ENCODE measurements around the gene HSPA1A. TPM values are rescaled to one million over a fixed set of nuclear protein-coding genes. Genes with fewer than 3 reads are reported as not detected.

Gene HSPA1A
- total and polyA plus RNA-seq, 2 donors (not counting 1 experiment from before 2014, with no cell fraction given): 66.3 to 70.0 TPM

DNA sequence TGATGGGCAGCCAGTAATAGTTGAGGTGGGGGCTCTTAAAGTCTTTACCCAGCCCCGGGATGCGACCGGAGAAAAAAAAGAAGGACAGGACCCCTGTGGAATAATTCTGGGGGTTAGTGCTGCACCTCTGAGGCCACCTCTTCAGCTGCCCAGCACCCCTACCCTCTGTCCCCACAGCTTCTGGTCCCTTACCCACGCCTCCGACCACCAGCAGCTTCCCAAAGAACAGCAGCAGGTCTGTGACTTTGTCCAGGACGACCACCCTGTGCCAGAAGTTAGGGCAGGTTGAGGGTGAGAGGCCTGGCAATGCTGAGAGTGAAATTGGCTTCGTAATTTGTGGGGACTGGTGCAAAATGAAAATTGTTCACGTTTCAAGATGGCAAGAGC, 49.5 kb downstream of the HSPA1A start:
- Histone ChIP-seq H3K9me3 (ENCODE audit: control insufficient read depth, insufficient read depth, low read depth, low read length) (no peaks in the 10 kb centered on the region), H3K27me3 (ENCODE audit: control insufficient read depth, insufficient read depth, low read length) (no peaks in the 10 kb centered on the region), H2AFZ (ENCODE audit: low read length) (no peak overlapping the region), H3K4me2 (ENCODE audit: extremely low read depth, insufficient read depth, low read length) (no peak overlapping the region), H3K4me3 (replicated peaks in 1 of 4; ENCODE audit: control extremely low read depth in 1 of 4, insufficient read depth in 1 of 4, low read depth in 3 of 4, low read length in 4 of 4) (no peak overlapping the region), H3K27ac (ENCODE audit: insufficient read depth, low read length) (no peak overlapping the region), H3K9ac (ENCODE audit: insufficient read depth, low read length) (no peak overlapping the region), H3K36me3 (ENCODE audit: control insufficient read depth, insufficient read depth, low read length) (peaks cover 3% of the 10 kb centered on the region), H4K20me1 (ENCODE audit: control insufficient read depth, extremely low read depth, insufficient read depth, low read length) (no peaks in the 10 kb centered on the region), H3K4me1 (ENCODE audit: control insufficient read depth, extremely low read depth, insufficient read depth, low read length) (peaks cover 4% of the 10 kb centered on the region), H3K79me2 (ENCODE audit: control insufficient read depth, insufficient read depth, low read length) (peaks cover 6% of the 10 kb centered on the region)
- DNase-seq (ENCODE audit: low read depth in 2 of 2): no peak
- TF ChIP-seq EZH2 (IDR thresholded peaks at IDR 0.05; ENCODE audit: low read length, missing control alignments): no peak
- TF ChIP-seq, protein P1, sequence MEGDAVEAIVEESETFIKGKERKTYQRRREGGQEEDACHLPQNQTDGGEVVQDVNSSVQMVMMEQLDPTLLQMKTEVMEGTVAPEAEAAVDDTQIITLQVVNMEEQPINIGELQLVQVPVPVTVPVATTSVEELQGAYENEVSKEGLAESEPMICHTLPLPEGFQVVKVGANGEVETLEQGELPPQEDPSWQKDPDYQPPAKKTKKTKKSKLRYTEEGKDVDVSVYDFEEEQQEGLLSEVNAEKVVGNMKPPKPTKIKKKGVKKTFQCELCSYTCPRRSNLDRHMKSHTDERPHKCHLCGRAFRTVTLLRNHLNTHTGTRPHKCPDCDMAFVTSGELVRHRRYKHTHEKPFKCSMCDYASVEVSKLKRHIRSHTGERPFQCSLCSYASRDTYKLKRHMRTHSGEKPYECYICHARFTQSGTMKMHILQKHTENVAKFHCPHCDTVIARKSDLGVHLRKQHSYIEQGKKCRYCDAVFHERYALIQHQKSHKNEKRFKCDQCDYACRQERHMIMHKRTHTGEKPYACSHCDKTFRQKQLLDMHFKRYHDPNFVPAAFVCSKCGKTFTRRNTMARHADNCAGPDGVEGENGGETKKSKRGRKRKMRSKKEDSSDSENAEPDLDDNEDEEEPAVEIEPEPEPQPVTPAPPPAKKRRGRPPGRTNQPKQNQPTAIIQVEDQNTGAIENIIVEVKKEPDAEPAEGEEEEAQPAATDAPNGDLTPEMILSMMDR (conservative IDR thresholded peaks at IDR 0.05 in 1 of 2, IDR thresholded peaks at IDR 0.05 in 1 of 2; ENCODE audit: low read depth in 1 of 2, low read length in 2 of 2): no peak

- H3K27ac ChIP-seq (ENCODE audit: insufficient read depth, low read length): no peak overlapping the region
- no peak overlapping the region for H2AFZ ChIP-seq (ENCODE audit: low read length)
- peaks cover 6% of the 10 kb centered on the region for H3K79me2 ChIP-seq (ENCODE audit: control insufficient read depth, insufficient read depth, low read length)
- no peaks in the 10 kb centered on the region for H3K27me3 ChIP-seq (ENCODE audit: control insufficient read depth, insufficient read depth, low read length)
- no peak overlapping the region for H3K4me2 ChIP-seq (ENCODE audit: extremely low read depth, insufficient read depth, low read length)
- no peak overlapping the region for H3K4me3 ChIP-seq (replicated peaks in 1 of 4; ENCODE audit: control extremely low read depth in 1 of 4, insufficient read depth in 1 of 4, low read depth in 3 of 4, low read length in 4 of 4)
- DNase-seq (ENCODE audit: low read depth in 2 of 2): peak in 1 of 2 donors; percentile 25
- no peak overlapping the region for H3K9ac ChIP-seq (ENCODE audit: insufficient read depth, low read length)
- peaks cover 4% of the 10 kb centered on the region for H3K4me1 ChIP-seq (ENCODE audit: control insufficient read depth, extremely low read depth, insufficient read depth, low read length)
- TF ChIP-seq EZH2 (IDR thresholded peaks at IDR 0.05; ENCODE audit: low read length, missing control alignments): no peak
- TF ChIP-seq, protein P1 (conservative IDR thresholded peaks at IDR 0.05 in 1 of 2, IDR thresholded peaks at IDR 0.05 in 1 of 2; ENCODE audit: low read depth in 1 of 2, low read length in 2 of 2): no peak
- H3K36me3 ChIP-seq (ENCODE audit: control insufficient read depth, insufficient read depth, low read length): no peaks in the 10 kb centered on the region
- H4K20me1 ChIP-seq (ENCODE audit: control insufficient read depth, extremely low read depth, insufficient read depth, low read length): no peaks in the 10 kb centered on the region
- no peaks in the 10 kb centered on the region for H3K9me3 ChIP-seq (ENCODE audit: control insufficient read depth, insufficient read depth, low read depth, low read length)
These were observed 50.1 kb downstream of the HSPA1A start for GRCh38 chr6:31865205-31866118.

Other genes with a start within 250 kb of the HSPA1A start
Only the 30 nearest of the 40 such genes appear.
- gene BAG6, start 162.9 kb upstream of the HSPA1A start, total RNA-seq: 90.9 and 124 TPM in 2 replicates
- gene BAG6, start 162.9 kb upstream of the HSPA1A start, polyA plus RNA-seq: 75.3 and 111 TPM in 2 replicates
- 0.99 and 1.0 TPM in 2 replicates for gene APOM, start 159.6 kb upstream of the HSPA1A start, total RNA-seq
- gene APOM, start 159.6 kb upstream of the HSPA1A start, polyA plus RNA-seq: 3.9 and 5.4 TPM in 2 replicates
- gene C6orf47, start 154.8 kb upstream of the HSPA1A start, total RNA-seq: 20.6 and 26.2 TPM in 2 replicates
- 6.6 and 7.9 TPM in 2 replicates for gene C6orf47, start 154.8 kb upstream of the HSPA1A start, polyA plus RNA-seq
- gene GPANK1, start 150.5 kb upstream of the HSPA1A start, total RNA-seq: 15.0 and 17.2 TPM in 2 replicates
- 12.7 and 13.1 TPM in 2 replicates for gene GPANK1, start 150.5 kb upstream of the HSPA1A start, polyA plus RNA-seq
- 67.2 and 70.9 TPM in 2 replicates for gene CSNK2B, start 149.5 kb upstream of the HSPA1A start, total RNA-seq
- gene CSNK2B, start 149.5 kb upstream of the HSPA1A start, polyA plus RNA-seq: 84.9 and 124 TPM in 2 replicates
- gene LY6G5B, start 145.6 kb upstream of the HSPA1A start, total RNA-seq: 1.3 and 2.0 TPM in 2 replicates
- 2.8 and 2.9 TPM in 2 replicates for gene LY6G5B, start 145.6 kb upstream of the HSPA1A start, polyA plus RNA-seq
- gene LY6G5C, start 134.5 kb upstream of the HSPA1A start, total RNA-seq: 0.51 and 0.83 TPM in 2 replicates
- gene LY6G5C, start 134.5 kb upstream of the HSPA1A start, polyA plus RNA-seq: 2.0 and 2.9 TPM in 2 replicates
- 62.1 and 72.0 TPM in 2 replicates for gene ABHD16A, start 112.2 kb upstream of the HSPA1A start, total RNA-seq
- gene ABHD16A, start 112.2 kb upstream of the HSPA1A start, polyA plus RNA-seq: 24.2 and 25.1 TPM in 2 replicates
- not detected in 2 replicates for gene LY6G6F, start 108.7 kb upstream of the HSPA1A start, total RNA-seq
- gene LY6G6F, start 108.7 kb upstream of the HSPA1A start, polyA plus RNA-seq: not detected in 2 replicates
- not detected in 2 replicates for gene LY6G6D, start 100.2 kb upstream of the HSPA1A start, total RNA-seq
- not detected in 2 replicates for gene LY6G6D, start 100.2 kb upstream of the HSPA1A start, polyA plus RNA-seq
- not detected in 2 replicates for gene LY6G6C, start 93.8 kb upstream of the HSPA1A start, total RNA-seq
- gene LY6G6C, start 93.8 kb upstream of the HSPA1A start, polyA plus RNA-seq: not detected in 2 replicates
- gene MPIG6B, start 92.2 kb upstream of the HSPA1A start, total RNA-seq: not detected in 2 replicates
- gene MPIG6B, start 92.2 kb upstream of the HSPA1A start, polyA plus RNA-seq: not detected in 2 replicates
- gene DDAH2, start 86.2 kb upstream of the HSPA1A start, total RNA-seq: 97.3 and 119 TPM in 2 replicates
- gene DDAH2, start 86.2 kb upstream of the HSPA1A start, polyA plus RNA-seq: 42.5 and 43.4 TPM in 2 replicates
- 439 and 615 TPM in 2 replicates for gene CLIC1, start 79.0 kb upstream of the HSPA1A start, total RNA-seq
- 639 and 788 TPM in 2 replicates for gene CLIC1, start 79.0 kb upstream of the HSPA1A start, polyA plus RNA-seq
- 2.3 and 4.3 TPM in 2 replicates for gene MSH5, start 75.5 kb upstream of the HSPA1A start, total RNA-seq
- 6.0 and 11.1 TPM in 2 replicates for gene MSH5, start 75.5 kb upstream of the HSPA1A start, polyA plus RNA-seq
- gene SAPCD1, start 52.9 kb upstream of the HSPA1A start, total RNA-seq: 0.26 and 0.50 TPM in 2 replicates
- 1.3 and 1.4 TPM in 2 replicates for gene SAPCD1, start 52.9 kb upstream of the HSPA1A start, polyA plus RNA-seq
- under 0.01 and 0.66 TPM in 2 replicates for gene VWA7, start 38.2 kb upstream of the HSPA1A start, total RNA-seq
- 0.16 and 0.60 TPM in 2 replicates for gene VWA7, start 38.2 kb upstream of the HSPA1A start, polyA plus RNA-seq
- 29.8 and 53.5 TPM in 2 replicates for gene VARS1, start 19.8 kb upstream of the HSPA1A start, total RNA-seq
- 16.0 and 31.0 TPM in 2 replicates for gene VARS1, start 19.8 kb upstream of the HSPA1A start, polyA plus RNA-seq
- gene LSM2, start 8.6 kb upstream of the HSPA1A start, total RNA-seq: 23.1 and 24.3 TPM in 2 replicates
- gene LSM2, start 8.6 kb upstream of the HSPA1A start, polyA plus RNA-seq: 34.7 and 68.1 TPM in 2 replicates
- 2.1 and 3.1 TPM in 2 replicates for gene HSPA1L, start 260 bp upstream of the HSPA1A start, total RNA-seq
- gene HSPA1L, start 260 bp upstream of the HSPA1A start, polyA plus RNA-seq: 0.74 and 0.75 TPM in 2 replicates
- gene HSPA1B, start 12.2 kb downstream of the HSPA1A start, total RNA-seq: 115 and 152 TPM in 2 replicates
- gene HSPA1B, start 12.2 kb downstream of the HSPA1A start, polyA plus RNA-seq: 35.5 and 60.2 TPM in 2 replicates
- gene NEU1, start 47.3 kb downstream of the HSPA1A start, total RNA-seq: 100 and 109 TPM in 2 replicates
- gene NEU1, start 47.3 kb downstream of the HSPA1A start, polyA plus RNA-seq: 51.2 and 66.4 TPM in 2 replicates
- not detected in 2 replicates for gene SLC44A4, start 63.5 kb downstream of the HSPA1A start, total RNA-seq
- 0.02 TPM in 1 of 2 replicates, not detected in the other for gene SLC44A4, start 63.5 kb downstream of the HSPA1A start, polyA plus RNA-seq
- gene EHMT2, start 82.2 kb downstream of the HSPA1A start, total RNA-seq: 60.1 and 63.7 TPM in 2 replicates
- gene EHMT2, start 82.2 kb downstream of the HSPA1A start, polyA plus RNA-seq: 22.0 and 37.3 TPM in 2 replicates
- 9.5 and 13.2 TPM in 2 replicates for gene ZBTB12, start 86.5 kb downstream of the HSPA1A start, total RNA-seq
- gene ZBTB12, start 86.5 kb downstream of the HSPA1A start, polyA plus RNA-seq: 1.2 and 1.6 TPM in 2 replicates
- 16.8 and 27.2 TPM in 2 replicates for gene C2, start 112.2 kb downstream of the HSPA1A start, total RNA-seq
- gene C2, start 112.2 kb downstream of the HSPA1A start, polyA plus RNA-seq: 2.1 and 7.6 TPM in 2 replicates
- 62.9 and 87.1 TPM in 2 replicates for gene CFB, start 130.6 kb downstream of the HSPA1A start, total RNA-seq
- gene CFB, start 130.6 kb downstream of the HSPA1A start, polyA plus RNA-seq: 21.7 and 22.9 TPM in 2 replicates
- 85.5 and 111 TPM in 2 replicates for gene NELFE, start 143.4 kb downstream of the HSPA1A start, total RNA-seq
- 81.7 and 119 TPM in 2 replicates for gene NELFE, start 143.4 kb downstream of the HSPA1A start, polyA plus RNA-seq
- gene SKIC2, start 143.6 kb downstream of the HSPA1A start, total RNA-seq: 56.2 and 58.0 TPM in 2 replicates
- gene SKIC2, start 143.6 kb downstream of the HSPA1A start, polyA plus RNA-seq: 21.6 and 29.9 TPM in 2 replicates
- 11.6 and 14.0 TPM in 2 replicates for gene DXO, start 156.6 kb downstream of the HSPA1A start, total RNA-seq
- 9.1 and 11.8 TPM in 2 replicates for gene DXO, start 156.6 kb downstream of the HSPA1A start, polyA plus RNA-seq